Spinal cord (tissue), 10 donors: ENCODE measurements around the gene NAA35. TPM values are rescaled to one million over a fixed set of nuclear protein-coding genes. Genes with fewer than 3 reads are reported as not detected.
A peak's percentile ranks its signal among the peaks of the same experiment; 100 is the strongest.
"Not testable (repeated sequence)": the region's sequence is repeated elsewhere in the genome, so short reads cannot be mapped to it uniquely, and the experiment has no call there.

Experiments used
- DNase-seq, 6 donors: peaks; one replicate each; pipeline versions ENCODE4 v3.0.0 to v3.0.0-alpha.2; 2013 to 2015; ENCODE audit warnings: low spot score in 6 of 6, low read depth in 4 of 6
- H3K27ac ChIP-seq: one replicate; pipeline ENCODE4 v1.5.1; 2013; ENCODE audit warnings: low read depth, low read length, control low read depth
- H3K27me3 ChIP-seq: one replicate; pipeline ENCODE4 v1.6.1; 2013; ENCODE audit warnings: low read length; ENCODE audit not compliant: control insufficient read depth, insufficient read depth
- H3K36me3 ChIP-seq: one replicate; pipeline ENCODE4 v1.6.1; 2013; ENCODE audit warnings: low read length; ENCODE audit not compliant: control insufficient read depth, insufficient read depth
- H3K4me1 ChIP-seq: one replicate; pipeline ENCODE4 v1.6.1; 2013; ENCODE audit warnings: low read length; ENCODE audit not compliant: control insufficient read depth, insufficient read depth
- H3K4me3 ChIP-seq: one replicate; pipeline ENCODE4 v1.5.1; 2013; ENCODE audit warnings: low read depth, low read length, control low read depth
- H3K9me3 ChIP-seq: one replicate; pipeline ENCODE4 v1.6.1; 2013; ENCODE audit warnings: low read length; ENCODE audit not compliant: control insufficient read depth, insufficient read depth
- WGBS: methylation state at CpG from one replicate; pipeline ENCODE4 v1.1.5; 2013; ENCODE audit warnings: missing lambda C conversion rate; ENCODE audit not compliant: insufficient coverage; 5-methylcytosine and 5-hydroxymethylcytosine counted together
- polyA plus RNA-seq, 2 donors: library from polyadenylated mRNA; unstranded; fragments of 120-200 nt; gene quantifications; one replicate each; pipeline ENCODE4 v1.2.1, GENCODE V29; 2013; ENCODE audit not compliant: insufficient read length in 2 of 2
- total RNA-seq, 2 donors: library from RNA; depleted of rRNA in 1 of 2; stranded (reverse); fragments of 120-200 nt in 1 of 2; fragments of >200 nt in 1 of 2; gene quantifications; one replicate each; pipeline versions ENCODE4 v1.2.3 to v1.2.4, GENCODE V29; 2013 to 2014
- donor health status: healthy.

Gene NAA35
- total and polyA plus RNA-seq, 4 donors = 24.9 to 44.2 (median 33.6) TPM

DNA sequence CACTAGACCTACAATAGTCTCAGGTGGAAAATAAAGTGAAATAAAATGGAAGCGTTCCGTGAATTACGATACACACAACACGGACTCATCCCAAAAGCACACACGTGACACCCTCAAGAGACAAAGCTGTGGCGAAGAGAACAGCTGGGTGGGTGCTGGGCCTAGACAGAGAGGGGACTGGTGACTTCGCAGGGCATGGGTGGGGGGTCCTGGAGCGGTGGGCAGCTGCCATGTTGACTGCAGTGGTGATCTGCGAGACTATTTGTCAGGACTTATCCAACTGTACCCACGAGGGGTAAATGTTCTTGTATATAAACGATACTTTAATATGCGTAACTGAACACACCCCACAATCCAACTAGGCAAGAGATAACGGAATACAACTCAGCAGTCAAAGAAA, 106.4 kb downstream of the NAA35 start:
- Histone ChIP-seq H3K4me3 (no peak overlapping the region), H3K27ac (peak overlapping the region; percentile 22), H3K9me3 (no peaks in the 10 kb centered on the region), H3K36me3 (peaks cover 14% of the 10 kb centered on the region), H3K27me3 (no peaks in the 10 kb centered on the region), H3K4me1 (peaks cover 15% of the 10 kb centered on the region)
- DNase-seq = no peak
- no CpG with 5 or more reads among the region's 13 CpGs for WGBS

DNA sequence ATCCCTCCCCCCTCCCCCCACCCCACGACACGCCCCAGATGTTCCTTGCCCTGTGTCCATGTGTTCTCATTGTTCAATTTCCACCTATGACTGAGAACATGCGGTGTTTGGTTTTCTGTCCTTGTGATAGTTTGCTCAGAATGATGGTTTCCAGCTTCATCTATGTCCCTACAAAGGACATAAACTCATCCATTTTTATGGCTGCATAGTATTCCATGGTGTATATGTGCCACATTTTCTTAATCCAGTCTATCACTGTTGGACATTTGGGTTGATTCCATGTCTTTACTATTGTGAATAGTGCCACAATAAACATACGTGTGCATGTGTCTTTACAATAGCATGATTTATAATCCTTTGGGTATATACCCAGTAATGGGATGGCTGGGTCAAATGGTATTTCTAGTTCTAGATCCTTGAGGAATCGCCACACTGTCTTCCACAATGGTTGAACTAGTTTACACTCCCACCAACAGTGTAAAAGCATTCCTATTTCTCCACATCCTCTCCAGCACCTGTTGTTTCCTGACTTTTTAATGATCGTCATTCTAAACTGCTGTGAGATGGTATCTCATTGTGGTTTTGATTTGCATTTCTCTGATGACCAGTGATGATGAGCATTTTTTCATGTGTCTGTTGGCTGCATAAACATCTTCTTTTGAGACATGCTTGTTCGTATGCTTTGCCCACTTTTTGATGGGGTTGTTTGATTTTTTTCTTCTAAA, 107.2 kb downstream of the NAA35 start:
- WGBS = 100% methylated on average over 1 of the region's 7 CpGs
- H3K4me3 ChIP-seq, H3K27me3 ChIP-seq, H3K9me3 ChIP-seq, H3K27ac ChIP-seq, DNase-seq: not testable (repeated sequence)
- H3K36me3 ChIP-seq = peaks cover 20% of the 10 kb centered on the region
- peaks cover 15% of the 10 kb centered on the region for H3K4me1 ChIP-seq

DNA sequence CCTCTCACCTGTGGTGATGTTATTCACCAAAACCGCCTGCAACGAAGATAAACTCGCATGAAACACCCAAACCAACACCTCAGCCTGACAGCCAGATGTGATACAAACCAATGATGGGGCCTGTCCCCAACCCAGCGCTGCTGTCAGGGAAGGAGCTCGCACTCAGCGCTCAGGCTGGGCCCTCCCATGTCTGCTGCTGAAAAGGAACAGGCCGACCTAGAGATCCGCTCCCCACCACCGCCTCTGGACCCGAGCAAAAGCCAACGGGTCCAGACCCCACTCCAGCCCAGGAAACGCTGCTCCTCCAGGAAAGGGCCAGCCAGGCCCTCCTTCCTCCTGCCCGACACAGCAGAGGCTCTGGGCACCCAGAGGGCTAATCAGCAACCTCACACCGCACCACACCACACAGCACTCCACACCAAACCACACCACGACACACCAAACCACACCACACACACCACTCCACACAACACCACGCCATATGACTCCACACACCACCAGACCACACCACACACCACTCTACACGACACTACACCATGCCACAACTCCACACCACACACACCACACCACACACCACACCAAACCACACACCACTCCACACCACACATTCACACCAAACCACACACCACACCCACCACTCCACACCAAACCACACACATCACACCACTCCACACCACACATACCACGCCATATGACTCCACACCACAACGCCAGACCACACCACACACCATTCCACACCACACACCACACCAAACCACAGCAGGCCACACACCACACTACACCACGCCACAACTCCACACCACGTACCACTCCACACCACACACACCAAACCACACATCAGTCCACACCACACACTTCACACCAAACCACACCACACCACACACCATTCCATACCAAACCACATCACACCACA, 111.9 kb downstream of the NAA35 start:
- no peak for DNase-seq
- H3K27me3 ChIP-seq = no peaks in the 10 kb centered on the region
- H3K4me3 ChIP-seq = no peak overlapping the region
- H3K4me1 ChIP-seq = no peaks in the 10 kb centered on the region
- no peak overlapping the region for H3K27ac ChIP-seq
- peaks cover 24% of the 10 kb centered on the region for H3K36me3 ChIP-seq
- H3K9me3 ChIP-seq = no peaks in the 10 kb centered on the region
- 91% methylated on average over 21 of the region's 21 CpGs for WGBS

DNA sequence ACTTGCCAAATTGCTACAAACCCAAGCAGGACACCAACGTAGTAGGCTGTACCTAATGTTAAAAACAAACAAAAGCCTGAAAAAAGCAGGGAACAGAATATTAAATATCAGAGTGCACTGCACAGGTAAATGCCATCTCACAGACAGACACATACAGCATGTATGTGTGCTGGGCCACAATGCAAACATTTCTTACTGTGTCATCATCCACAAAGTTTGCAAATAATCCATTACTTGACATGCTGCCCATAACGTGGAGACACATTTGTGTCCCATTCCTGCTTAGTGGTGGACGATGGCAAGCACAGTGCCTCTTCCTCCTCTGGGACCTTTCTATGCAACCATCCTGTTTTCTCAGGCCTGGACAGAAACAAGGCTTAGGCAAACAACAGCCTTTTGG, 113.7 kb downstream of the NAA35 start:
- DNase-seq = no peak
- peaks cover 24% of the 10 kb centered on the region for H3K36me3 ChIP-seq
- 80% methylated on average over 1 of the region's 3 CpGs for WGBS
- H3K4me3 ChIP-seq = no peak overlapping the region
- H3K4me1 ChIP-seq = no peaks in the 10 kb centered on the region
- H3K27ac ChIP-seq = no peak overlapping the region
- no peaks in the 10 kb centered on the region for H3K27me3 ChIP-seq
- no peaks in the 10 kb centered on the region for H3K9me3 ChIP-seq

DNA sequence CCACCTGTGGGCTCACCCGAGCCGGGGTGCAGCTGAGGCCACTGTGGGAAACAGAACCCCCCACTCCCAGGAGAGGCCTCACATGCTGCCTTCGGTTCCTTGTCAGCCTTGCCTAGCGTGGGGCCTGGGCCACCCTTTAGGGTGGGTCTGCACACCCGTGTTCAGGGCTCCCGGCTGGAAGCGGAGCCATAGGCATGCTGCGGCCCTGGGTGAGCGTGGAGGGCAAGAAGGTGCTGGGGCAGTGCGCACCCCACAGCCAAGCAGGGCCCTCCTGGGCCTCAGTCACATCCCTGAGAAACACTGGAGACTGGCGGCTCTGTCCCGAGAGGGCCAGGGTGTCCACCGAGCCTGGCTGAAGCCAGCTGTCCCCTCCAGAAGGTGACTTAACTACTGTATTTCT, 116.5 kb downstream of the NAA35 start:
- peaks cover 31% of the 10 kb centered on the region for H3K36me3 ChIP-seq
- no peaks in the 10 kb centered on the region for H3K4me1 ChIP-seq
- no peak for DNase-seq
- H3K27ac ChIP-seq = no peak overlapping the region
- WGBS = 95% methylated on average over 11 of the region's 13 CpGs
- H3K4me3 ChIP-seq = no peak overlapping the region
- no peaks in the 10 kb centered on the region for H3K27me3 ChIP-seq
- H3K9me3 ChIP-seq = no peaks in the 10 kb centered on the region

DNA sequence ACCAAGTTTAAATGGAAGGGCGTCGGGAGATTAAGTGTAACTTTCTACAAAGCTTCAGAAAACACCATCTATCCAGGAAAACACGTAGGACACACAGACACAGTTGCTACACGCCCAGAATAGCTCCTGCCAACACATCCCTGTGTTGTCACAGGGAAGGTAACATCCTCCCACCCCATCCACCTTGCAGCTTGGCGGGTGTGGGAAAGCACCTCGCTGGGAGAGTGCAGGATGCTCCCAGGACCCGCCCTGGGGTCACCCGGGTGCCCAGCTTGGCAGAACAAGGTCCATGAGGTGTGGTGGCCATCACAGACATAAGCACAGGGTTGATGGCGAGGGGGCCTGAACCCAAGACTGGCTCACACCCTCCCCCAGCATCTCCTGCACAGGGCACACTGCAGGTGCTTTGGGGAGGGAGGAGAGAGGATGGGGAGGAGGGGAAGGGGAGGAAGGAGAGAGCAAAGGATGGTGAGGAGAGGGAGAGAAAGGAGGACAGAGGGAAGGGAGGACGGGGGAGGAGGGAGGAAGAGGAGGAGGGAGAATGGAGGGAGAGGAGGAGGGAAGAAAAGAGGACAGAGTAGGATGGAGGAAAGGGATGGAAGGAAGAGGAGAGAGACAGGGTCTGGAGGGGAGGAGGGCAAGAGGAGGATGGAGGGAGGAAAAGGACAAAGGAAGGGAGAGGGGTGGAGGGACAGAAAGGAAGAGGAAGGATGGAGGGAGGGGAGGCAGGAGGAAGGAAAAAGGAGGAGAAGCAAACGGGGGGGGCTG, 121.2 kb downstream of the NAA35 start:
- Histone ChIP-seq H3K9me3 (no peaks in the 10 kb centered on the region), H3K36me3 (peaks cover 36% of the 10 kb centered on the region), H3K4me3 (no peak overlapping the region), H3K4me1 (peaks cover 7% of the 10 kb centered on the region), H3K27me3 (no peaks in the 10 kb centered on the region), H3K27ac (no peak overlapping the region)
- DNase-seq = no peak
- WGBS = 81% methylated on average over 9 of the region's 11 CpGs

DNA sequence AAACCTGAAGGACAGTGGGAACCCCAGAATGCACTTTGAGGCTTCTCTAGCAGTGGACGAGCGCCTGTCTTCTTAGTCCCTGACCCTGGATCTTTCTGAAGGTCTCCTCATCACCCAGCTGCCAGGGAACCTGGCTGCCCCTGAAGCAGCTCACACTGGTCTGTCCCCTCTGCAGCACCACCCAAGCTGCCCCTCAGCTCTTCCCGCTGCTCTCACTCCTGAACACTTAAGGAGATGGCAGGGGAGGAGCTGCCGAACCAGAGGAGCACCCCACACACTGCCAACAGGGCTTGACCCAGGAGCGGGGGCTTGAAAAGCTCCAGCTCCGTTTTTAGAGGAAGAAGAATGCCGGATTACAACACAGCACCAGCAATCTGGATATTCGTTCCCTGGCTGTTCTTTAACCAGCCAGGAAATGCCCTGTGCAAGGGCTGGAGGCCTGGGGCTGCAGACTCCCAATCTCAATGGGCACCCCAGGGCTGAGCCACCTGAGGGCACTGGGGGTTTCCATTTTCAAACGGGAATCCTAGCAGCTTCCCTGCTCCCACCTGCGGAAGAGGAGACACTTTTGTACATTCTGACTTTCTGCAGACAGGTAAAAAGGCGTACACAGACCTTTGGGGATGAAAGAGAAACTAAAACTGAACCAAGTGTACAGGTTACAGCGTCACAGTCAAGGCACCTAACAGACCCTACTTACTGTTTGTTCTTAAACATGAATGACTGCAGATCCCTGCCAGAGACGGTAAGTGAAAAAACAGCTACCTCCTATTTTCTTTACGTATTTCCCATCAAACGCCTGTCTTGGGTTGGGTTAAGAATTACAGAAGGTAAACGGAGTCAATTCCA, 122.1 kb downstream of the NAA35 start:
- Histone ChIP-seq H3K27ac (no peak overlapping the region), H3K4me3 (no peak overlapping the region), H3K27me3 (no peaks in the 10 kb centered on the region), H3K9me3 (no peaks in the 10 kb centered on the region), H3K4me1 (peaks cover 7% of the 10 kb centered on the region), H3K36me3 (peaks cover 33% of the 10 kb centered on the region)
- 74% methylated on average over 10 of the region's 16 CpGs for WGBS
- DNase-seq = no peak

DNA sequence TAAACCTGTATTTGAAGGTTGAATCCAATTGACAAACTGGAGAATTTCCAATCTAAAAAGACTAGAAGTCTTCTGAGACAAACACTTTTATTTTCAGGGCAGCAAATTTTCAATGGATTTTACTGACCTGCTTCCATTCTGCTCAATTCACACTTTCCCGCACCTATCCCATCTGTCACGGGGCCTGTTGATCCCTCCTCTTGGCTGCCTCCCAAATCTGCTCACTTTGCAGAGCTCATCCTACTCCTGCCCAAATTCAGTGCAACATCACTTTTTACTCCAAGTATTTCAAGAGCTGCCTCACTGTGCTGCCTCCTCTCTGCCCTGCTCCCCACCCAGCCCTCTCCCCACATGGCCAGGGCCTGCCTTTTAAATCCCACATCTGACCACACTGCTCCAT, 123.3 kb downstream of the NAA35 start:
- Histone ChIP-seq H3K27ac (no peak overlapping the region), H3K4me3 (no peak overlapping the region), H3K9me3 (no peaks in the 10 kb centered on the region), H3K36me3 (peaks cover 33% of the 10 kb centered on the region), H3K27me3 (no peaks in the 10 kb centered on the region), H3K4me1 (peaks cover 7% of the 10 kb centered on the region)
- DNase-seq = peak in 2 of 6 donors; percentile 60 to 66
- 39% methylated on average over 2 of the region's 2 CpGs for WGBS
